Caki2 (cell line): Measurements from ENCODE around the gene NOL4L. TPM values are rescaled to one million over a fixed set of nuclear protein-coding genes. Genes with fewer than 3 reads are reported as not detected.

Experiments used
- DNase-seq: peaks from one replicate; pipeline ENCODE4 v3.0.0-alpha.2; 2015; ENCODE audit warnings: low read depth
- in situ Hi-C: cut with HindIII; loops from 2 replicates; pipeline ENCODE4 v1.10.0; 2016; ENCODE audit warnings: low sequenced_read_pairs, low pct_unique_long_range_greater_than_20kb, mixed read lengths
- total RNA-seq: library from RNA; depleted of rRNA; stranded (reverse); fragments of >200 nt; shearing (Covaris generic); gene quantifications from 2 replicates; pipeline ENCODE4 v1.2.3, GENCODE V29; 2014; ENCODE audit warnings: low replicate concordance

Gene NOL4L
- total RNA-seq, 1 experiment from 2014 or later = 11.6 TPM

- DNase-seq = no peak
- in situ Hi-C loops = no loop called here
Observed at GRCh38 chr20:32556312-32557184, 28.6 kb downstream of the NOL4L start.

GRCh38 chr20:32555584-32555983 is 29.5 kb downstream of the NOL4L start:
- no peak for DNase-seq
- in situ Hi-C loops = no loop called here

- DNase-seq = no peak
- in situ Hi-C loops = no loop called here
Observed at GRCh38 chr20:32554965-32555289, 30.2 kb downstream of the NOL4L start.

DNA sequence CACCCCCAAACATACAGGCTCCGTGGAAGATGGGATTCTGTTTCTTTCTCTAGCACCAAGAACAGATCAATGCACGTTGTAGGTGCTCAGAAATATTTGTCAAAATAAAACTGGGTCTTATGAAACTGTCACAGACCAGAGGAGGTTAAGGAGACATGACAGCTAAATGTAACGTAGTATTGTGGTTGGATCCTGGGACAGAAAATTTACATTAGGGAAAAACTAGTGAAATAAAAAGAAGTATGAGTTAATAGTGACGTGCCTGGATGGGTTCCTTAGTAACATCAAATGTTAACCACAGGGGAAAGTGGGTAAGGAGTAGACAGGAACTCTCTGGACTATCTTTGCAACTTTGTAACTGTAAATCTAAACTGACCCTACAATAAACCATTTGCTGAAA is 31.5 kb downstream of the NOL4L start:
- in situ Hi-C loops = no loop called here
- DNase-seq = no peak

DNA sequence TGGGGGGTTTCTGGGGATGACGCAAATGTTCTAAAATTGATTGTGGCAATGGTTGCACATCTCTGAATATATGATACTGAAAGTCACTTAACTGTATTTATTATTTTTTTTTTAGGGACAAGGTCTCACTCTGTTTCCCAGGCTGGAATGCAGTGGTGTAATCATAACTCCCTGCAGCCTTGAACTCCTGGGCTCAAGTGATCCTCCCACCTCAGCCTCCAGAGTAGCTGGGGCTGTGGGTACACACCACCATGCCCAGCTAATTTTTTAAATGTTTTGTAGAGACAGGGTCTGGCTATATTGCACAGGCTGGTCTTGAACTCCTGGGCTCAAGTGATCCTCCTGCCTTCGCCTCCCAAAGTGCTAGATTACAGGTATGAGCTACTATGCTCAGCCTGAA is 33.4 kb downstream of the NOL4L start:
- DNase-seq = no peak
- in situ Hi-C loops = no loop called here

- in situ Hi-C loops = no loop called here
- no peak for DNase-seq
Observed at GRCh38 chr20:32549842-32550241, 35.3 kb downstream of the NOL4L start.

DNA sequence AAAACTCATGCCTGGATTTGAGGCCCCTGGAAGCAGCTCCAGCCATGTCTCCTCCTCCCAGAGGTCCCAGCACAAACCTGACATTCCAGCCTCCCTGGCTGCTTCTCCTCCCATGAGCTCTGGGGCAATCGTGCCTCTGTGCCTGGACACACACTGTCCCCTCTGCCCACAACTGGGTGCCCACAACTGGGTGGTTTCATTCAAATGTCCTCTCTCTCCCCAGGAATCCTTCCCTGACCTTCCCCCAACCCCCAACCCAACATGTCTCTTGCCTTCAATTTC is 37.4 kb downstream of the NOL4L start:
- DNase-seq = no peak
- in situ Hi-C loops = no loop called here

- in situ Hi-C loops = no loop called here
Observed at GRCh38 chr20:32546918-32547752, 38.0 kb downstream of the NOL4L start.

GRCh38 chr20:32544893-32545840 is 40.0 kb downstream of the NOL4L start:
- in situ Hi-C loops = no loop called here
- no peak for DNase-seq

More at GRCh38 chr20:32546918-32547752, 38.0 kb downstream of the NOL4L start:
- no peak for DNase-seq

DNA sequence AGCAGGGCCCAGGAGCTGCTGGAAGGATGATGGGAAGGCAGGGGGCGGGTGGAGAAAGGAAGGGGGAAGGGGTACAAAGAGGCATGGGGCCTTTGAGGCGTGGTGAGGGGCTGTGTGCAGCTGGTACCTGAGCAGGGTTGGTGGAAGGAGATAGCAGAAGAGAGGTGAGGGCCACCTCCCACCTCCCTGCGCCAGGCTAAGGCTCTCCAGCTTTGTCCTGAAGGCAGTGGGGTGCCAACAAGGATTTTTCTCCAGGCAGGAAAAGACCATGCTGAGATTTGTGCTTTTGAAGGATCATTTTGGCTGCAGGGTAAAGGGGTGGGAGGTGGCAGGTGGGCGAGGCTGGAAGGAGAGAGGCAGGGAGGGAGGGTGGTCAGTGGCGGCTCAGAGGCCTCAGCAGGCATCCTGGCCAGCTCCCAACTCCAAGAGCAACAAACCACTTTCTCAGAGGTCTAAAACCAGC is 40.8 kb downstream of the NOL4L start:
- DNase-seq = no peak
- in situ Hi-C loops = no loop called here

- in situ Hi-C loops = no loop called here
- DNase-seq = no peak
Observed at GRCh38 chr20:32543570-32544259, 41.4 kb downstream of the NOL4L start.

- no peak for DNase-seq
- in situ Hi-C loops = no loop called here
Observed at GRCh38 chr20:32542259-32542615, 42.9 kb downstream of the NOL4L start.

DNA sequence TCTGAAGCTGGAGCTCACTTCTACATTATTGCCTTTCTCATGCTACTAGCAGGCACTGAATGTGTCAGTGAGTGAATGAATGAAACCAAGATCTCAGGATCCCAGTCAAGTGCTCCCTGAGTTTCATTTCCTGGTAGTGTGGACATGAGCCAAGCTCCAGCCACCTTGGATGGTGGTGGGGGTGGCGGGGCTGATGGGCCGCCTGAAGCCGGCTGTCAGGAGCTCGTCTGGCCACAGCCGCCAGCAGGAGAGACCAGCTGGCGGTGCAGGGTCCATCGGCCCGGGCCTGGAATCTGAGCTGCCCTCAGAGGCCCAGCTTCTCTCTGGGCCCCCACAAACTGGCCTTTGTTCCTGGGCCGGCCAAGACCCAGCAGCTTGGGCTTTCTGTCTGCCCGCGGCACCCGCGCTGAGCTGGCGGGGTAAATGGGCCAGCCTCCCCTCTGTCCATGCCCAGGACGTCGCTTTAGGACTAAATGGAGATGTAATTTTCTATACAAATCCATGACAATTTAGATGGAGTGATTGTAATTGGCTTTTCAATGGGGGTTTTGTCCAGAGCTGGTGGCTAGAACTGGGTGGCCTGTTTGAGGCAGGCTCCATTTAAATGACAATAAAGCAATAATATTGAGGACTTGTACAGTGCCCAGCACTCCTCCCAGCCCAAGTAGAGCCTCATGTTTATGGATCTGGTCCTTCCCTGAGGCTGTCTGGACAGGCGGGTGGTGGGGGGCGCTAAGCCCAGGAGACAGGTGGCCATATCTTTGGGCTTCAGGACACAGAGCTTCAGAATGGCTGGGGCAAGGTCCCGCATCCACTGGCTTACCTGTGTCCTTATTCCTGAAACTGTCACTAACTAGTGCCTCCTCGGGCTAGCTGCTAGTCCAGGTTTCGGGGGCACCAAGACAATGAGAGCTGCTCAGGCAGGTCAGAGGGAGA is 43.5 kb downstream of the NOL4L start:
- in situ Hi-C loops = no loop called here
- no peak for DNase-seq

GRCh38 chr20:32539817-32540675 is 45.1 kb downstream of the NOL4L start:
- no peak for DNase-seq
- in situ Hi-C loops = no loop called here

DNA sequence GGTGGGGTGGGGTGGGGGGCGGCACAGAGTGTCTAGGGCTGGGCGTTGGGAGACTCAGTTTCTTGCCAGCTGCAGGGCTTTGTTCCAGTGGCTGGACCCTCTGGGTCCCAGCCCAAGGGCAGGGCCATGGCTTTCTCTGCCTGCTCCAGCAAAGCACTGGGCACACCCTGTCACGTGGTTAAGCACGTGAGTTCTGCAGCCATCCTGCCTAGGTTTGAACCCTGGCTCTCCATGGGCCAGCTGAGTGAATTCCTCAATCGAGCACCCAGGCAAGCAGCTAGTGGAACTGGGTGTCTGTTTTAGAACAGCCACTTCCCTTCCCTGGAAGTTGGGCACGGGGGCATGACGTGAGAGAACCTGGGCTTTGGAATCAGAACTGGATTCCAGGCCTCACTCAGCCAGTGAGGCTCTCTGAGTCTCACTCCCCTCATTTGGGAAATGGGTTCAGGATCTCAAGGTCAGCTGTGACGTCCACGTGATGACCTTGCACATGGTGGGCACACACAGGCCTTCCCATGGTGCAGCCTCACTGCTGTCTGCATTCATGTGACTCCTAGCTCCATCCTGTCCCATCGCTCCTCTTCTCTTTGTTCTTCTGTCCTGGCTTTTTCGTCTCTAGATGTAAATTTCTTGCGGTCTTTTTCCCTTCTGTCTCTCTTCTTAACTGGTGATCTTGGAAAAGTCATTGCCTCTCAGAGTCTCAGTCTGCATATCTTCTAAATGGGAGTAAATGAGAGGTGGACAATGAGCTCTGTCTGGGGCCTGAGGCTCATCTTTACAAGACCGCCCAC is 45.9 kb downstream of the NOL4L start:
- in situ Hi-C loops = no loop called here
- DNase-seq = no peak

GRCh38 chr20:32538526-32538939 is 46.6 kb downstream of the NOL4L start:
- DNase-seq = no peak
- in situ Hi-C loops = no loop called here
